RWPE1 (cell line): ENCODE results near the gene OGA.

Source experiments
- CTCF ChIA-PET: fragments of 350-600 bp; sonication (Branson Sonifier 250); formaldehyde crosslinking; extraction: SDS; loops from one replicate; lab custom pipeline; 2021; lab: Yijun Ruan, JAX
- POLR2A ChIA-PET: fragments of 400-600 bp; formaldehyde crosslinking; extraction: SDS; loops from one replicate; lab custom pipeline; 2020; ENCODE audit warnings: antibody characterized with exemption; ENCODE audit not compliant: low non-redundant PET; lab: Yijun Ruan, JAX
- DNase-seq: peaks from one replicate; pipeline ENCODE4 v3.0.0; 2012; ENCODE audit warnings: low spot score
- H3K27ac ChIP-seq: fragments of 450-650 bp; 2 replicates; pipeline ENCODE4 v1.5.1; 2017
- CTCF ChIP-seq: fragments of 450-650 bp; conservative IDR thresholded peaks from 2 replicates; pipeline ENCODE4 v1.5.1; 2017; ENCODE audit warnings: low read depth, mild to moderate bottlenecking

The OGA gene

GRCh38 chr10:101851411-101852116 is 33.3 kb upstream of the OGA start:
- ChIA-PET POLR2A (no interaction called here), CTCF (interaction anchor here (0.6 to 5.9 kb wide), 3 partner anchors 10 to 686 kb away, joined by 3 to 40 read pairs (median 3); no protein-coding TSS in a partner anchor)
- no peak for DNase-seq
- H3K27ac ChIP-seq: no peak overlapping the region
- TF ChIP-seq CTCF: no peak

GRCh38 chr10:101850749-101851148 is 32.5 kb upstream of the OGA start:
- ChIA-PET POLR2A (no interaction called here), CTCF (interaction anchor here (0.6 to 5.9 kb wide), 3 partner anchors 10 to 1046 kb away, joined by 3 to 40 read pairs (median 7); no protein-coding TSS in a partner anchor)
- no peak overlapping the region for H3K27ac ChIP-seq
- no peak for DNase-seq
- TF ChIP-seq CTCF: no peak

GRCh38 chr10:101848894-101849351 is 30.7 kb upstream of the OGA start:
- H3K27ac ChIP-seq: no peak overlapping the region
- ChIA-PET CTCF (interaction anchor here (5.9 kb wide), 1 partner anchor 8 kb away, joined by 40 read pairs; no protein-coding TSS in a partner anchor), POLR2A (no interaction called here)
- DNase-seq: no peak
- TF ChIP-seq CTCF: no peak

- POLR2A ChIA-PET: no interaction called here
- DNase-seq: no peak
Measured at GRCh38 chr10:101848408-101848807, 30.2 kb upstream of the OGA start.

GRCh38 chr10:101845893-101846292 is 27.6 kb upstream of the OGA start:
- no peak for DNase-seq
- ChIA-PET POLR2A (no interaction called here), CTCF (interaction anchor here (0.6 to 1.0 kb wide), 2 partner anchors 10 to 230 kb away, joined by 3 read pairs; no protein-coding TSS in a partner anchor)
- no peak overlapping the region for H3K27ac ChIP-seq
- no peak for TF ChIP-seq CTCF

More at GRCh38 chr10:101848408-101848807, 30.2 kb upstream of the OGA start:
- TF ChIP-seq CTCF: no peak
- no peak overlapping the region for H3K27ac ChIP-seq
- CTCF ChIA-PET: interaction anchor here (5.9 kb wide), 1 partner anchor 7 kb away, joined by 40 read pairs; no protein-coding TSS in a partner anchor

- DNase-seq: no peak
- no peak within 1 kb of the TSS for H3K27ac ChIP-seq
- ChIA-PET POLR2A (no interaction called here), CTCF (interaction anchor here (0.6 to 0.7 kb wide), 4 partner anchors 12 to 366 kb away, joined by 3 to 6 read pairs (median 4); no protein-coding TSS in a partner anchor)
- TF ChIP-seq CTCF: no peak
Measured at GRCh38 chr10:101843032-101844021, 25.1 kb upstream of the OGA start, which contains the start of gene KCNIP2. Gene KCNIP2 (minus strand): TSS chr10:101843800. CDS start chr10:101843568, 232 bp downstream.
